ENCODE data around the gene ADGRL1.

DNA sequence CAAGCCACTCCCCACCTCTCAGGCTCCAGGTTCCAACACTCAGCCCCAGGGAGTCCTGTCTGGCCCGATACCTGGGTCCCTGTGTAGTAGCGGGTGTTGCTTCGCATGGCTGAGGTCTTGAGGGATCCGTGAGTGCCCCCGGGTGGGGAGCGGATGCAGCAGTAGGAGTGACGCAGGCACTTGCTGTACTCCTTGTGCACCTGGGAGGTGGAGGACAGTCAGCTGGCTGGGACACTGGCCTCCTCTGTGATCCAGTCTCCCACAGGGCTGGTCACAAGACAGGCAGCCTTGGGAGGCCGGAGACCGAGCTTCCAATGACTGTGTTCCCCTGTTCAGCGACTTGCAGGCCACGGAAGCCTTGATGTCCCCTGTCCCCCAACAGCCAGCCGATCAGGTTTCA, 53.3 kb downstream of the ADGRL1 start:
- TF ChIP-seq OSR1 (CRISPR knock-in tag; IDR thresholded peaks at IDR 0.05) = no peak
- no peak for TF ChIP-seq ZNF8 (CRISPR knock-in tag; IDR thresholded peaks at IDR 0.05)
- no peak for TF ChIP-seq CREB5 (CRISPR knock-in tag; IDR thresholded peaks at IDR 0.05; ENCODE audit: low read depth)
